AG04450 (cell line): ENCODE measurements around the gene VSTM2L. TPM values are rescaled to one million over a fixed set of nuclear protein-coding genes. Genes with fewer than 3 reads are reported as not detected.

Experiments used
- CTCF ChIA-PET: fragments of 300-600, 350-600 bp; formaldehyde crosslinking; extraction: SDS; loops from one replicate; lab custom pipeline; 2022; ENCODE audit warnings: antibody characterized with exemption, inconsistent platforms; lab: Charles Lee
- POLR2A ChIA-PET: fragments of 350-600 bp; formaldehyde crosslinking; extraction: SDS; loops from one replicate; lab custom pipeline; 2021; ENCODE audit warnings: antibody characterized with exemption, inconsistent platforms; lab: Yijun Ruan, JAX
- DNase-seq: peaks from one replicate; pipeline ENCODE4 v3.0.0-alpha.2; 2011; ENCODE audit warnings: low read depth, low spot score
- H3K27ac ChIP-seq: one replicate; pipeline ENCODE4 v1.5.1; 2012; ENCODE audit warnings: low read depth, low read length, control low read depth
- H3K27me3 ChIP-seq: one replicate; pipeline ENCODE4 v1.6.0; 2012; ENCODE audit warnings: low read length; ENCODE audit not compliant: control insufficient read depth, insufficient read depth
- H3K4me3 ChIP-seq: 2 replicates; pipeline ENCODE4 v1.5.1; 2011; ENCODE audit warnings: mild to moderate bottlenecking, low read depth, low read length, control low read depth
- H3K9me3 ChIP-seq: 2 replicates; pipeline ENCODE4 v1.5.1; 2012; ENCODE audit warnings: low read length; ENCODE audit not compliant: control insufficient read depth, insufficient read depth
- polyA plus RNA-seq: library from polyadenylated mRNA; depleted of rRNA; stranded (reverse); fragments of >200 nt; gene quantifications from 2 replicates; pipeline ENCODE4 v1.2.3, GENCODE V29; 2011
- TF ChIP-seq, protein P1 (sequence below): IDR thresholded peaks from 2 replicates; pipeline ENCODE4 v1.5.1; 2011; ENCODE audit warnings: low read depth, low read length, control low read depth, inconsistent platforms

Gene VSTM2L
- polyA plus RNA-seq, 1 experiment = 0.25 TPM

DNA sequence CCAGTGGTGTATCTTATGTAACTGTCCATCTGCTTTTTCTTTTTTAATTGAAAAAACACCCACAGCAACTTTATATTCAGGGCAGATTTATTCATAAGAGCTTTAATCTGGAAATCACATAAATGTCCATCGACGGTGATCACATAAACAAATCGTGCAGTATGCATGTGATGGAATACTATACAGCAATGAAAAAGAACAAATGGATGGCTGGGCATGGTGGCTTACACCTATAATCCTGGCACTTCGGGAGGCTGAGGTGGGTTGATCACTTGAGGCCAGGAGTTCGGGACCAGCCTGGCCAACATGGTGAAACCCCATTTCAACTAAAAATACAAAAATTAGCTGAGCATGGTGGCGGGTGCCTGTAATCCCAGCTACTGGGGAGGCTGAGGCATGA lies 39.1 kb downstream of the VSTM2L start:
- ChIA-PET POLR2A (no interaction called here), CTCF (interaction anchor here (0.7 kb wide), 1 partner anchor 113 kb away, joined by 6 read pairs; no protein-coding TSS in a partner anchor)
- no peak for DNase-seq
- TF ChIP-seq, protein P1, sequence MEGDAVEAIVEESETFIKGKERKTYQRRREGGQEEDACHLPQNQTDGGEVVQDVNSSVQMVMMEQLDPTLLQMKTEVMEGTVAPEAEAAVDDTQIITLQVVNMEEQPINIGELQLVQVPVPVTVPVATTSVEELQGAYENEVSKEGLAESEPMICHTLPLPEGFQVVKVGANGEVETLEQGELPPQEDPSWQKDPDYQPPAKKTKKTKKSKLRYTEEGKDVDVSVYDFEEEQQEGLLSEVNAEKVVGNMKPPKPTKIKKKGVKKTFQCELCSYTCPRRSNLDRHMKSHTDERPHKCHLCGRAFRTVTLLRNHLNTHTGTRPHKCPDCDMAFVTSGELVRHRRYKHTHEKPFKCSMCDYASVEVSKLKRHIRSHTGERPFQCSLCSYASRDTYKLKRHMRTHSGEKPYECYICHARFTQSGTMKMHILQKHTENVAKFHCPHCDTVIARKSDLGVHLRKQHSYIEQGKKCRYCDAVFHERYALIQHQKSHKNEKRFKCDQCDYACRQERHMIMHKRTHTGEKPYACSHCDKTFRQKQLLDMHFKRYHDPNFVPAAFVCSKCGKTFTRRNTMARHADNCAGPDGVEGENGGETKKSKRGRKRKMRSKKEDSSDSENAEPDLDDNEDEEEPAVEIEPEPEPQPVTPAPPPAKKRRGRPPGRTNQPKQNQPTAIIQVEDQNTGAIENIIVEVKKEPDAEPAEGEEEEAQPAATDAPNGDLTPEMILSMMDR = no peak
- no peak overlapping the region for H3K27ac ChIP-seq
- H3K9me3 ChIP-seq = no peaks in the 10 kb centered on the region; the same call in none of the 2 replicates
- H3K4me3 ChIP-seq = no peak overlapping the region
- H3K27me3 ChIP-seq = peaks cover 15% of the 10 kb centered on the region

DNA sequence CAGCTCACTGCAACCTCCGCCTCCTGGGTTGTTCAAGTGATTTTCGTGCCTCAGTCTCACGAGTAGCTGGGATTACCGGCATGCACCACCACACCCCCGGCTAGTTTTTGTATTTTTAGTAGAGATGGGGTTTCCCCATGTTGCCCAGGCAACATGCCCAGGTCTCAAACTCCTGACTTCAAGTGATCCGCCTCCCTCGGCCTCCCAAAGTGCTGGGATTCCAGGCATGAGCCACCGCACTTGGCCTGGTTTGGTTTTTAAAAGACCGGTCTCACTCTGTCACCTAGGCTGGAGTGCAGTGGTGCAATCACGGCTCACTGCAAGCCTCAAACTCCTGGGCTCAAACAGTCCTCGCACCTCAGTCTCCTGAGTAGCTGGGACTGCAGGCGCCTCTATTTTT lies 40.1 kb downstream of the VSTM2L start:
- POLR2A ChIA-PET = no interaction called here
- Histone ChIP-seq H3K9me3 (peaks cover 8% of the 10 kb centered on the region), H3K4me3 (no peak overlapping the region), H3K27me3 (peaks cover 21% of the 10 kb centered on the region), H3K27ac (no peak overlapping the region)
- CTCF ChIA-PET = no interaction called here
- TF ChIP-seq, protein P1 = no peak
- DNase-seq = no peak

DNA sequence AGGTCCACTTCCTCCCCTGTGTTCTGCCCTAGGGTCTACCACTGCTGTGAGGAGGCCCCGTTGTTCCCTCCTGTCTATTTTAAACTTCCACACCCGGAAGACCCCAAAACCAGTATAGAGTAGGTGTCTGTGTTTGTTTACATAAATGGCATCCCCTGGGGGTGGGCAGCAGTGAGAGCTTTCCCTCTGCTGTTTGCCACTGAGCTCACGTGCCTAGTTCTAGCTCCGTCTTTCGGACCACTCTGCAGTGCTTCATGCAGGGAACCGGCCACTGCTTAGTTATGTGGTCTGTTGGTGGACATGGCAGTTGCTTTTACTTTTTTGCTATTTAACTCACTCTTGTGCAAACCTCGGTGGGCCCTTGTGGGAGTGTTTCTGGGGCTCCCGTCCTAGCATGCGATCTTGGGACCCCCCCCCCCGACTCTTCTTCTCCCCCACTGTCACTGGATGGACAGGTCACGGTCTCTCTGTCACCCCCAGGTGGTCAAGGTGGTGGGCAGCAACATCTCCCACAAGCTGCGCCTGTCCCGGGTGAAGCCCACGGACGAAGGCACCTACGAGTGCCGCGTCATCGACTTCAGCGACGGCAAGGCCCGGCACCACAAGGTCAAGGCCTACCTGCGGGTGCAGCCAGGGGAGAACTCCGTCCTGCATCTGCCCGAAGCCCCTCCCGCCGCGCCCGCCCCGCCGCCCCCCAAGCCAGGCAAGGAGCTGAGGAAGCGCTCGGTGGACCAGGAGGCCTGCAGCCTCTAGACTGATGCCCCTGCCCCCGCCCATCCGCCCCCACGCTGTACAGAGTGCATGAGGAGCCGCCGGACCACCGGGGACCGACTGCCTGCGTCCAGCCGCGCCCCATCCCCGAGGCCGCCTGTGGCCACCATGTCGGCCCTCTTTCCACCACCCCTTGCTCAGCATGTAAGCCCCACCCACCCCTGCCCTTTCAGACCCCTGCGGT lies 40.9 kb downstream of the VSTM2L start:
- Histone ChIP-seq H3K9me3 (peaks cover 8% of the 10 kb centered on the region), H3K27ac (no peak overlapping the region), H3K4me3 (no peak overlapping the region), H3K27me3 (peaks cover 21% of the 10 kb centered on the region)
- ChIA-PET CTCF (no interaction called here), POLR2A (no interaction called here)
- TF ChIP-seq, protein P1 = no peak
- no peak for DNase-seq

DNA sequence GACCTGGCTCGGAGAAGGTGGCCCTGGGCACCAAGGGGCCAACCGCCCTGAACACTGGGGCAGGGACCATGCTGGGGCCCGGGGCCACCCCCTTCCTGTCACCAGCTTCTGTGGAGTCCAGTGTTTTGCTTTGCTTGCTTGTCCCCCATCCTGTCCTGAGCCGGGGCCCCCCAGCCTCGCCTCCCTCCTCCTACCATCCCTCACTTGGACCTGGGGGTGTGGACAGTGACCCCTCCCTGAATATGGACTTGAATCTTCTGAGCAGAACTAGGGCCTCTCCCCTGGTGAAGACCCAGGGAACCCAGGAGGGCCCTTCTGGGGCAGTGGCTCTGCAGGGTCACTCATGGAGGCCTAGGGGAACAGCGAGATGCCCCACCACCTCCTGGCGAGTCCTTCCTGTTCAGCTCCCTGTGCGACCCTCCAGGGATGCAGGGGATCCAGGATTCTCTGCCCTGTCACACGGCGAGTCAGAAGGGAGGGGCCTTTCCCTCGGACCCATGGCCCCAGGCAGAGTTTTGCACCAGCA lies 41.6 kb downstream of the VSTM2L start:
- POLR2A ChIA-PET = no interaction called here
- H3K27ac ChIP-seq = no peak overlapping the region
- TF ChIP-seq, protein P1 = no peak
- H3K27me3 ChIP-seq = peaks cover 24% of the 10 kb centered on the region
- H3K9me3 ChIP-seq = peaks cover 8% of the 10 kb centered on the region
- CTCF ChIA-PET = no interaction called here
- DNase-seq = no peak
- H3K4me3 ChIP-seq = no peak overlapping the region

DNA sequence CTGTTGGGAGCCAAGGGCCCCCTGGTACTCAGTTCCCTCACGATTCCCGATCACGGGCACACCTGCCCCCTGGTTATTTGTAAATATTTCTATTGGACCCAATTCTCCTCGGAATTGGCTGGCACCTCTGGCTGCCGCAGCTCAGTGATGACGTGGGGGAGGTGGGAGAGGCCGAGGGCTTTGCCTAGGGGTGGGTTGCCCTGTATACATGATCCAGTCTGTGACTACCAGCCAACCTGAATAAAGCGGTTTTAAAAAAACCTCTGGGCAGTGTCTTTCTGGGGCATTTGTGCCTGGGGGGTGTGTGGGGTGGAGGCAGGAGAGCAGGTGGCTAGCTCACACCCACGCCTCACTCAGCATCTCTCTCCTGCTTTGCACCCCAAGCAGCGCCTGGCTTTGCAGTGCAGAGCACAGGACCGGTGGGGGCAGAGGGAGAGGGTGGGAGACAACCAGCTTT lies 42.2 kb downstream of the VSTM2L start:
- peaks cover 8% of the 10 kb centered on the region for H3K9me3 ChIP-seq
- TF ChIP-seq, protein P1 = no peak
- ChIA-PET POLR2A (no interaction called here), CTCF (no interaction called here)
- DNase-seq = no peak
- no peak overlapping the region for H3K4me3 ChIP-seq
- no peak overlapping the region for H3K27ac ChIP-seq
- H3K27me3 ChIP-seq = peaks cover 24% of the 10 kb centered on the region
